ENCODE measurements around the gene ZGLP1. TPM values are rescaled to one million over a fixed set of nuclear protein-coding genes. Genes with fewer than 3 reads are reported as not detected.

The ZGLP1 gene
- polyA plus RNA-seq (2012; ENCODE audit: insufficient read length, low read depth): 3.0 TPM

DNA sequence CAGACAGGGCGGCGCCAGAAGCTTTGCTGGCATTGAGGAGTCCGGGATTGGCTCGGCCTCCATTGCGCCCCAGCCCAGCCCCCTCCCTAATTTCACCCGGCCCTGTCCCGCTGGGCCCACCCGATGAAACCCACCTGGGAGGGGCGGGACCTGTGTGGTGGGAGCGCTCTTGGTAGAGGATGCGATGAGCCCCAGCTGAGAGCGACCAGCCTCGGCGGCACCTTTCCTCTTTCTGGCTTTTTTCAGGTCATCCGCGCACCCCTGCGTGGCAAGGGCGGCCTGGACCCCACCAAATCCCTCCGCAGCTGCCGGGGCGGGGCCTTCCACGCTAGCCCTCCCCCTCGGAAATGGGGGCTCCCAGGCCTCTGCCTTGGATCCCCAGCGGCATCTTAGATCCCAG is at the start of gene ZGLP1:
Gene ZGLP1 (minus strand): TSS at position 393 of the 400 bp plus-strand sequence.
- TF ChIP-seq POLR2AphosphoS5 (IDR thresholded peaks at IDR 0.05; ENCODE audit: low read depth, low read length): no peak
- no peak for TF ChIP-seq TAF1 (IDR thresholded peaks at IDR 0.05; ENCODE audit: borderline replicate concordance, insufficient read depth, low read length)
- TF ChIP-seq SIN3A (IDR thresholded peaks at IDR 0.05; ENCODE audit: borderline replicate concordance, insufficient read depth, low read length): no peak
- TF ChIP-seq, protein P1, sequence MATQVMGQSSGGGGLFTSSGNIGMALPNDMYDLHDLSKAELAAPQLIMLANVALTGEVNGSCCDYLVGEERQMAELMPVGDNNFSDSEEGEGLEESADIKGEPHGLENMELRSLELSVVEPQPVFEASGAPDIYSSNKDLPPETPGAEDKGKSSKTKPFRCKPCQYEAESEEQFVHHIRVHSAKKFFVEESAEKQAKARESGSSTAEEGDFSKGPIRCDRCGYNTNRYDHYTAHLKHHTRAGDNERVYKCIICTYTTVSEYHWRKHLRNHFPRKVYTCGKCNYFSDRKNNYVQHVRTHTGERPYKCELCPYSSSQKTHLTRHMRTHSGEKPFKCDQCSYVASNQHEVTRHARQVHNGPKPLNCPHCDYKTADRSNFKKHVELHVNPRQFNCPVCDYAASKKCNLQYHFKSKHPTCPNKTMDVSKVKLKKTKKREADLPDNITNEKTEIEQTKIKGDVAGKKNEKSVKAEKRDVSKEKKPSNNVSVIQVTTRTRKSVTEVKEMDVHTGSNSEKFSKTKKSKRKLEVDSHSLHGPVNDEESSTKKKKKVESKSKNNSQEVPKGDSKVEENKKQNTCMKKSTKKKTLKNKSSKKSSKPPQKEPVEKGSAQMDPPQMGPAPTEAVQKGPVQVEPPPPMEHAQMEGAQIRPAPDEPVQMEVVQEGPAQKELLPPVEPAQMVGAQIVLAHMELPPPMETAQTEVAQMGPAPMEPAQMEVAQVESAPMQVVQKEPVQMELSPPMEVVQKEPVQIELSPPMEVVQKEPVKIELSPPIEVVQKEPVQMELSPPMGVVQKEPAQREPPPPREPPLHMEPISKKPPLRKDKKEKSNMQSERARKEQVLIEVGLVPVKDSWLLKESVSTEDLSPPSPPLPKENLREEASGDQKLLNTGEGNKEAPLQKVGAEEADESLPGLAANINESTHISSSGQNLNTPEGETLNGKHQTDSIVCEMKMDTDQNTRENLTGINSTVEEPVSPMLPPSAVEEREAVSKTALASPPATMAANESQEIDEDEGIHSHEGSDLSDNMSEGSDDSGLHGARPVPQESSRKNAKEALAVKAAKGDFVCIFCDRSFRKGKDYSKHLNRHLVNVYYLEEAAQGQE (IDR thresholded peaks at IDR 0.05; ENCODE audit: insufficient read depth in 1 of 2, low read depth in 2 of 2, low read length in 2 of 2): no peak
- TF ChIP-seq FOXP2 (optimal IDR thresholded peaks at IDR 0.05; ENCODE audit: borderline replicate concordance, extremely low read depth, extremely low read length, insufficient read depth): no peak

DNA sequence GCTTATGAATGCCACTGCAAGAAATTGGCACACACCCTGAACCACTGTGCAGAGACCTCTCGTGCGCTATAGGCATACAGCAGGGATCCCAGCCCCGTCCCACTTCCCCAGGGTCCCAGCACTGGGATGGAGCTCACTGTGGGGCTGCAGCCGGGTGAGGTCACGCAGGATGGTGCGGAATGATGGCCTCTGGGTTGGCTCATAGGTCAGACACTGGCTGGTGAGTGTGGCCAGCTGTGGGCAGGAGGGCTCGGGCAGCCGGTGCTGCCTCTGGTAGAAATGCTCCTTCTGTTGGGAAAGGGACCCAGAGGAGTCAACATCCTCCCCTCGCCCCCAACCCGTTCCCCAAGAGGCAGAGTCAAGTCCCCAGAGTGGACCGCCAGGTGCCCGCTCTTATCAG is 46.8 kb upstream of the ZGLP1 start:
- TF ChIP-seq FOXP2 (optimal IDR thresholded peaks at IDR 0.05; ENCODE audit: borderline replicate concordance, extremely low read depth, extremely low read length, insufficient read depth) (no peak), SIN3A (IDR thresholded peaks at IDR 0.05; ENCODE audit: borderline replicate concordance, insufficient read depth, low read length) (no peak), POLR2AphosphoS5 (IDR thresholded peaks at IDR 0.05; ENCODE audit: low read depth, low read length) (no peak), TAF1 (IDR thresholded peaks at IDR 0.05; ENCODE audit: borderline replicate concordance, insufficient read depth, low read length) (no peak)
- TF ChIP-seq, protein P1 (IDR thresholded peaks at IDR 0.05; ENCODE audit: insufficient read depth in 1 of 2, low read depth in 2 of 2, low read length in 2 of 2): no peak

DNA sequence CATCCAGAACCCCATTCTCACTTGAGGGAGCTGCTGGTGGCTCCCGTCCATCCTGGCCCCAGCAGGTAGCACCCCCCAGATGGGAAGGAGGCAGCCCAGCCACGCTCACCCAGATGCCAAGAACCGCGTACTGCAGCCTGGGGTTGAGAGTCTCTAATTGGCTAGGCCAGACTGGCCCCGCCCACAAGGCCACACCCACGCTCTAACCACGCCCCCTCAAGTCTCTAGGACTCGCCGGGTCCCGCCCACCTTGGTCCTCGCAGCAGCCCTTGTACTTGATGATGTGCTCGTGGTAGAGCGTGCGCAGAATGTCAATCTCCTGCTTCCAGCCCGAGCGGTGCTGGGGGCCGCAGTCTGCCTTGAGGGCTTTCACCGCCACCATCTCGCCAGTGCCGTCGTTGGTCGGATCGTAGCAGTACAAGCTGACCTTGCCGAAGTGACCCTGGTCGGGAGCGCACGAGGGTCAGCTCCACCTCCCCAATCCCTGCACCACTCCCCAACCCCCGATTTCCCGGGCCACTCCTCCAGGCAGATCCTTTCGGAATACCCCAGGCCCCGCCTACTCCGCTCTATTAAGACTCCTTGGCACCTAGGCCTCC is 44.3 kb upstream of the ZGLP1 start:
- TF ChIP-seq TAF1 (IDR thresholded peaks at IDR 0.05; ENCODE audit: borderline replicate concordance, insufficient read depth, low read length) (no peak), POLR2AphosphoS5 (IDR thresholded peaks at IDR 0.05; ENCODE audit: low read depth, low read length) (no peak), SIN3A (IDR thresholded peaks at IDR 0.05; ENCODE audit: borderline replicate concordance, insufficient read depth, low read length) (no peak), FOXP2 (optimal IDR thresholded peaks at IDR 0.05; ENCODE audit: borderline replicate concordance, extremely low read depth, extremely low read length, insufficient read depth) (no peak)
- TF ChIP-seq, protein P1 (IDR thresholded peaks at IDR 0.05; ENCODE audit: insufficient read depth in 1 of 2, low read depth in 2 of 2, low read length in 2 of 2): no peak

DNA sequence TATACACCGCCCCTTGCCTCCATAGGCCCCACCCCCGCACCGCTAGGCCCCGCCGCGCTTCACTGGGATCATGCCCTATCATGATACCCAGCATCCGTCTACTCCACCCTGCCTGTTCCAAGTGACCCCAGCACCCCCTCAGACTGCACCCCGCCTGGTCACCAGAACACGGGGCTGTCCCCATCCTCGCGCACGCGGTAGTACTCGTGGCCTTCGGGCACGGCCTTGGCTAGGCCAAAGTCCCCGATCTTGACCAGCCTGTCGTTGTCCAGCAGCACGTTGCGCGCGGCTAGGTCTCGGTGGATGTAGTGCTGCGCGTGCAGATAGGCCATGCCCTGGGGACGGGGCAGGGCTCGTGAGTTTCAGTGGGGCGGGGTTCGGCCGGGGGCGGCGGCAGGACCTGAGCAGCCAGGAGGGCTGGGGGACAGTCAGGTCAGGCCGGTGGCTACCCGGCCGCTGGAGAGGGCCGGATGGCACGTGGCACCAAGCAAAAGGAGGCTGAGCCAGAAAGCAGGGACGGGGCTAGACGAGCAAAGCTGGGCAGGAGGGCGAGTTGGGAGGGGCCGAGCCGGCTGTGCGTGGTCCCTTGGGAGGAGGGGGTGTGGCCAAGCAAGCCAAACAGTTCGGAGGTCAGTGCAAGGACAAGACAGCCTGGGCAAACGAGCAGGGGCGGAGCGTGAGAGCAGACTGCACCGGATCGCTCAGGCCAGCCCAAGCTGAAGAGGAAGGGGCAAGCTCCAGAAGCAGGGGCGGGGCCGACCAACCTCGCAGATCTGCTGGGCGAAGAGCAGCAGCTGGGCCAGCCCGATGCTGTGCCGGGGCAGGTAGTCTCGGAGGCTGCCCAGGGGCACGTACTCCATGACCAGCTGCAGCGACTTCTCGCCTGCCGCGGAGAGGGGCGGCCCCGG is 43.4 kb upstream of the ZGLP1 start:
- TF ChIP-seq SIN3A (IDR thresholded peaks at IDR 0.05; ENCODE audit: borderline replicate concordance, insufficient read depth, low read length) (no peak), TAF1 (IDR thresholded peaks at IDR 0.05; ENCODE audit: borderline replicate concordance, insufficient read depth, low read length) (no peak), POLR2AphosphoS5 (IDR thresholded peaks at IDR 0.05; ENCODE audit: low read depth, low read length) (no peak), FOXP2 (optimal IDR thresholded peaks at IDR 0.05; ENCODE audit: borderline replicate concordance, extremely low read depth, extremely low read length, insufficient read depth) (no peak)
- TF ChIP-seq, protein P1 (IDR thresholded peaks at IDR 0.05; ENCODE audit: insufficient read depth in 1 of 2, low read depth in 2 of 2, low read length in 2 of 2): no peak
